HCT116 (cell line): ENCODE results near the gene TTYH3.

Source experiments
- CEBPB ChIP-seq: IDR thresholded peaks from 2 replicates; pipeline ENCODE4 v1.6.1; 2012; ENCODE audit warnings: low read depth
- CTCF ChIP-seq, 3 experiments: fragments of 200-600 bp in 1 of 3; sonication (generic) in 1 of 3; IDR thresholded peaks in 2 of 3; conservative IDR thresholded peaks in 1 of 3; 2 replicates each; pipeline ENCODE4 v1.5.1; 2012 to 2017; ENCODE audit warnings: low read depth in 2 of 3, low read length in 2 of 3, antibody characterized with exemption in 1 of 3, borderline replicate concordance in 1 of 3, control low read depth in 1 of 3, mild to moderate bottlenecking in 1 of 3, mixed read lengths in 1 of 3, mixed run types in 1 of 3, moderate library complexity in 1 of 3; ENCODE audit not compliant: insufficient read depth in 1 of 3
- EGR1 ChIP-seq: IDR thresholded peaks from 2 replicates; pipeline ENCODE4 v1.6.1; 2012; ENCODE audit warnings: low read depth
- EZH2 ChIP-seq: fragments of 200-600 bp; sonication (generic); IDR thresholded peaks from 2 replicates; pipeline ENCODE4 v1.6.1; 2017; ENCODE audit warnings: antibody characterized with exemption, mixed run types
- EZH2phosphoT487 ChIP-seq: fragments of 200-600 bp; IDR thresholded peaks from 2 replicates; pipeline ENCODE4 v1.6.1; 2018; ENCODE audit warnings: antibody characterized with exemption, borderline replicate concordance
- MAX ChIP-seq: IDR thresholded peaks from 2 replicates; pipeline ENCODE4 v1.6.1; 2012
- POLR2A ChIP-seq: IDR thresholded peaks from 2 replicates; pipeline ENCODE4 v1.7.0; 2011; ENCODE audit warnings: borderline replicate concordance; ENCODE audit not compliant: insufficient read depth, insufficient read length; ENCODE audit errors: extremely low read depth
- POLR2AphosphoS5 ChIP-seq: IDR thresholded peaks from 2 replicates; pipeline ENCODE4 v1.6.1; 2011; ENCODE audit warnings: mild to moderate bottlenecking, low read depth, low read length, moderate library complexity
- RAD21 ChIP-seq: IDR thresholded peaks from 2 replicates; pipeline ENCODE4 v1.6.1; 2012; ENCODE audit warnings: low read depth, mild to moderate bottlenecking
- REST ChIP-seq: IDR thresholded peaks from 2 replicates; pipeline ENCODE4 v1.6.1; 2012; ENCODE audit warnings: low read depth
- SP1 ChIP-seq: IDR thresholded peaks from 2 replicates; pipeline ENCODE4 v1.6.1; 2012; ENCODE audit warnings: low read depth
- SRF ChIP-seq: IDR thresholded peaks from 2 replicates; pipeline ENCODE4 v1.6.1; 2012; ENCODE audit warnings: low read depth
- ZFX ChIP-seq: fragments of 450-650 bp; IDR thresholded peaks from 2 replicates; pipeline ENCODE4 v1.6.1; 2017
- ZNF274 ChIP-seq: fragments of 200-500 bp; sonication (Bioruptor generic); IDR thresholded peaks from 2 replicates; pipeline ENCODE4 v1.6.1; 2014; ENCODE audit warnings: mild to moderate bottlenecking, low read depth, low read length, inconsistent platforms

GRCh38 chr7:2708041-2708440 is 76.3 kb downstream of the TTYH3 start:
- TF ChIP-seq EZH2phosphoT487 (no peak), CTCF (IDR thresholded peaks at IDR 0.05 in 2 of 3, conservative IDR thresholded peaks at IDR 0.05 in 1 of 3; ENCODE audit: borderline replicate concordance in 1 of 3, insufficient read depth in 1 of 3, low read depth in 2 of 3, low read length in 2 of 3) (no peak), SRF (no peak), ZNF274 (no peak), EGR1 (no peak), REST (no peak), SP1 (no peak), EZH2 (no peak), MAX (no peak), CEBPB (no peak), POLR2A (no peak), POLR2AphosphoS5 (no peak), RAD21 (no peak), ZFX (no peak)
